ENCODE data around the gene TACC3.

- no peak for TF ChIP-seq EZH2 (IDR thresholded peaks at IDR 0.05; ENCODE audit: insufficient read depth, poor library complexity, severe bottlenecking)
- no peak for TF ChIP-seq EZH2phosphoT487 (IDR thresholded peaks at IDR 0.05; ENCODE audit: insufficient read depth, low read depth)
These were observed 38.5 kb upstream of the TACC3 start for GRCh38 chr4:1682860-1683259.

All from GM23248 (cell line).